ENCODE data around the gene CALN1.

CALN1 gene

GRCh38 chr7:72106405-72106804 lies 305.7 kb downstream of the CALN1 start:
- DNase-seq (ENCODE audit: low read depth), result no peak
- no peak for TF ChIP-seq CTCF (IDR thresholded peaks at IDR 0.05; ENCODE audit: low read depth, low read length, missing control alignments)
- H3K4me3 ChIP-seq (ENCODE audit: low read depth, low read length), result no peak overlapping the region

GRCh38 chr7:72101444-72101843 lies 310.7 kb downstream of the CALN1 start:
- no peak for DNase-seq (ENCODE audit: low read depth)
- H3K4me3 ChIP-seq (ENCODE audit: low read depth, low read length), result no peak overlapping the region
- no peak for TF ChIP-seq CTCF (IDR thresholded peaks at IDR 0.05; ENCODE audit: low read depth, low read length, missing control alignments)

GRCh38 chr7:72099784-72100183 lies 312.4 kb downstream of the CALN1 start:
- no peak for TF ChIP-seq CTCF (IDR thresholded peaks at IDR 0.05; ENCODE audit: low read depth, low read length, missing control alignments)
- H3K4me3 ChIP-seq (ENCODE audit: low read depth, low read length), result no peak overlapping the region
- no peak for DNase-seq (ENCODE audit: low read depth)

GRCh38 chr7:72098807-72099580 lies 313.1 kb downstream of the CALN1 start:
- no peak for TF ChIP-seq CTCF (IDR thresholded peaks at IDR 0.05; ENCODE audit: low read depth, low read length, missing control alignments)
- DNase-seq (ENCODE audit: low read depth), result no peak
- no peak overlapping the region for H3K4me3 ChIP-seq (ENCODE audit: low read depth, low read length)

- DNase-seq (ENCODE audit: low read depth), result no peak
- no peak for TF ChIP-seq CTCF (IDR thresholded peaks at IDR 0.05; ENCODE audit: low read depth, low read length, missing control alignments)
- H3K4me3 ChIP-seq (ENCODE audit: low read depth, low read length), result no peak overlapping the region
Observed at GRCh38 chr7:72097226-72097625, 314.9 kb downstream of the CALN1 start.

- no peak overlapping the region for H3K4me3 ChIP-seq (ENCODE audit: low read depth, low read length)
- no peak for DNase-seq (ENCODE audit: low read depth)
- TF ChIP-seq CTCF (IDR thresholded peaks at IDR 0.05; ENCODE audit: low read depth, low read length, missing control alignments), result no peak
Observed at GRCh38 chr7:72092769-72093168, 319.4 kb downstream of the CALN1 start.

GRCh38 chr7:72087926-72088325 lies 324.2 kb downstream of the CALN1 start:
- H3K4me3 ChIP-seq (ENCODE audit: low read depth, low read length), result no peak overlapping the region
- no peak for TF ChIP-seq CTCF (IDR thresholded peaks at IDR 0.05; ENCODE audit: low read depth, low read length, missing control alignments)

More at GRCh38 chr7:72087926-72088325, 324.2 kb downstream of the CALN1 start:
- no peak for DNase-seq (ENCODE audit: low read depth)
